HG02840 (cell line): ENCODE results near the gene TMEM45B.
"Not testable (repeated sequence)": the region's sequence is repeated elsewhere in the genome, so short reads cannot be mapped to it uniquely, and the experiment has no call there.

Experiments
- ATAC-seq: cut with Tn5 transposase; IDR thresholded peaks from one replicate; pipeline ENCODE4 v1.9.1; 2021; ENCODE audit warnings: mild to moderate bottlenecking, moderate library complexity, moderate number of reproducible peaks; ENCODE audit not compliant: unreplicated experiment, low FRiP score

Gene TMEM45B

DNA sequence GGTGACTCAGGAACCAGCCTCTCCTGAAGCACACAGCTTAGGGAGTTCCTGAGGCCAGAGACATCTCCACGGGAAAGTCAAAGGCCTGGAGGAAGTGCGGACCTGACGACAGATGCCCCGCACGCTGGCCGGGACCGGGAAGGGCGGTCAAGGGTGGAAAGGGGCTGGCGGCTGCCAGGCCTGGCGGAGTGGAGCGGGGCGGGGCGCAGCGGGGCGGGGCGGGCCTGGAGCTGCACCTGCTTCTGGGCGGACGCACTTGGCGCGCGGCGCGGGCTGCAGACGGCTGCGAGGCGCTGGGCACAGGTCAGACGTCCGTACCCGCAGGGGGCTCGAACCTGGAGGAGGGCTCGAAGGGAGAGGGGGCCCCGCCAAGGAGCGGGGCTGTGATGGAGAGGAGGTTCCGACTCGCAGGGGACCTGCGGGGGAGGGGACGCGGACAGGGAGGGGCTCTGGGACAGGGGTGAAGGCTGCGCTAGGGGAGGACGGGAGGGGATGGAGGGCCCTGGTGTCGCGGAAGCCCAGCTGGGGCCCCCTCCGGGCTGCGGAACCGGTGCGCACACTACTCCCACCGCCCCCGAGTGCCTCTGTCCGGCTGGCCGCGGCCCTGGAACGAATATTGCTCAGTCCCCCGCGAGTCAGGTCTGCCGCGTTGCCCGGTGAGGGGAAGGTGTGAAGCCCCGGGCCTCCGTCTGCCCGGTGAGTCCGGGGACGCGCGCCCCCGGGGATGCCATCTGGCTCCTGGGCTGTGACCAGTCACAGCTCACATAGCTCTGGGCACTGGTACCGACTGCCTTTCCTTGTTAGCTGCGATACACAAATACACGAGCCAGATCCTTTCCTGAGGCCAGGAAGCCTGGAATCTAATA, at the start of gene TMEM45B:
Gene TMEM45B, plus strand, starts transcription at position 253 of the 866 bp plus-strand sequence. CDS start 36,635 bp downstream, outside the sequence.
- ATAC-seq: no peak

DNA sequence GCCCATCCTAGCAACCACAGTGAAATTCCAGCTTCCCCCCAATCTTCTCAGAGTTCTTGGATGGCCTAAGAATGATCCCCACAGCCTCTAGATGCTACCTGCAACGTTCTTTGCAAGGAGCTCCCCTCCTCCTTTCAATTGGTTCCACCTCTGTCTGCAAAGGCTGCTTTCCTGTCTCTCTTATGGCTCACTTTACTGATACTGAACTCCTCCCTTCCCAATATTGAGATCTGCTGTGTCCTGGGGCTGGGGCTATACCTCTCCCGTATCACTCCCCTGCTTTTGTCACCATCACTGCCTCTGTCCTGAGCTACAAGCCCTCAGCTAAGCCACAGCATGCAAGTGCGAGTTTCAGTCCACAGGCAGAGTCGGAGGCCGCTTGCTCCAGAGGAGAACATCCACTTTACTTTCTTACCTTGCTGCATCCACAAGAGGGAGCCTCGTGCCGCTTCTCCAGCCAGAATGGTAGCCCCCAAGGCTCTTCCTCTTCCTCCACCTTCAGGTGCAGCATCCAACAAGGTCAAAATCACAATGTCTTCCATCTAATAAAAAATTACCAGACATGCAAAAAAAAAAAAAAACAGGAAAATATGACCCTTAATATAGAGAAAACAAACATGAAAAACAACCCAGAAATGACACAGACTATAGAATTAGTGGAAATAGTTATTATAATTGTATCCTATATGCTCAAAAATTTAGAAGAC, 48.6 kb upstream of the TMEM45B start:
- no peak for ATAC-seq

DNA sequence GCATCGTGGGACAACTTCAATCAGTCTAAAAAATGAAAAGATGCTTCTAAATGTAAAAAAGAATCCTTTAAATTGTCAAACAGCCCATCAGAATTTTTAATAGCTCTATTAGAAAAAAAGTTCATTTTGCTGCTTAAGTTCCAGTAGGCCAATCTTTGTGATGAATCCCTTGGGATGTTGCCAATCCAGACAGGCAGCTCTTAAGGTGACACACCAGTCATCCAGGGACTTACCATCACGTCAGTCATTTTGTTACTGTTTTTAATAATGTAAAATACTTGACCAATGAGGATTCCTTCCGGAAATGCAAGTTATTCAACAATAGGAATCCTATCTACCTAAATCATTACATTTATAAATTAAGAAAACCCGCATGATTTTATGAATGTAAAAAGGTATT, 47.8 kb upstream of the TMEM45B start:
- ATAC-seq: no peak

DNA sequence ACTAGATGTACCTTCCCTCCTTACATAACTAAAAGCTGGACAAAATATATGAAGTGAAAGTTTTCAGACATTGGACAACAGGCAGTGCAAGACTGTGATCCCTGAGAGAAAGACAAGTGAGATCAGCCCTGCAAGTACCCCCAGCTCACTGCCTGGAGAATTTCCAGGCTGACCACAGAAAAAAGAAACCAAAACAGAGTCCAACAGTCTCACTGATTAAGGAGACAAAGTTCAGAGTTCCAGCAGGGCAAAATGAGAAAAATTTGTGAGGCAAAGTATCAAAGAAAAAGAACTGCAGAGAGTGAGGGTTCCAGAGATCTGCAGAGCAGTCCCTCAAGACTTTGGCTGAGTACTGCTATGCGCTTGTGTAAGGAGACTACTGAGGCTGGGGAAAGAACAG, 47.3 kb upstream of the TMEM45B start:
- no peak for ATAC-seq

DNA sequence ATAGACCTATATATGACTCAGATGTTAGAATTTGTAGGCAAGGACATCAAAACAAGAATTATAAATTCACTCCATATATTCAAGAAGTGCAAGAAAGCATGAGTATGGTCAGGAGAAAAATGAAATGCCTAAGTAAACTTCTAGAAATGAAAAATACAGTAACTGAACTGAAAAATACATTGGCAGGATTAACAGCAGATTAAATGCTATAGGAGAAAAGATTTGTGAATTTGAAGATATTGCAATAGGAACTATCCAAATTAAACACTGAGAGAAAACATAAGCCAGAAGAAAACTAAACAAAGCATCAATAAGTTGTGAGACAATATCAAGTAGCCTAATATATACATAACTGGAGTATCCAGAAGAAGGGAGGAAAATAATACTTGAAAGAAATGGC, 46.6 kb upstream of the TMEM45B start:
- no peak for ATAC-seq

DNA sequence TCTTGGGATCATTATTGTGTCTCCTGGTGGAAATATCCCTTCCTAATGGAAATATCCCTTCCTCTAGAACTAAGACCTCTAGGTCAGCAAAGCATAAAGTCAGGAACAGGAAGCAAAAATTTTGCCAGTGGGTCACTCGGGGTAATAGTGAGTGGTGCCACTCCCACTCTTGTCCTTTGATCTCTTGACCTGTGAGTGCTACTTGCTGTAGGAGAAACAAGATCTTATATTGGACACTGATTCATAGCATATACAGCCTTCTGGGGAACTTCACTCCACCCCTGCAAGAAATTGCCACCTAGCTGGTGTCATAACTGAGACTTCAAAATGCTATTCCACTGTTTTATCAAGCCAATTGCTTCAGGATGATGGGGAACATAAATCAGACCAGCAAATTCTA, 44.7 kb upstream of the TMEM45B start:
- ATAC-seq: no peak

DNA sequence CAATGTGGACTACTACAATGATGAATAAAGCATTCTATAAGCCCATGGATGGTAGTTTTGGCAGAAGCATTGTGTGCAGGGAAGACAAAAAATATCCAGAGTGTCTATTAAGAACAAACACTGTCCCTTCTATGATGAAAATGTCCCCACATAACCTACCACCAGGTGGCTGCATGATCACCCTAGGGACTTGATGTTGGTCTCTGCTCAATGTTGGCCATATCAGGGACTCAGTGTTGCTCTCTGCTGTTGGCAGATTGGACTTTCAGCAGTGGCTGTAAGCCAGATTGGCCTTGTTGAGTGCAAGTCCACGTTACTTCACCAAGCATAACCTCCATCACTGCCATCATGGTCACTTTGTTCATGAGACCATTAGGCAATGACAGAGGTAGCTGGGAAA, 44.2 kb upstream of the TMEM45B start:
- not testable (repeated sequence) for ATAC-seq

DNA sequence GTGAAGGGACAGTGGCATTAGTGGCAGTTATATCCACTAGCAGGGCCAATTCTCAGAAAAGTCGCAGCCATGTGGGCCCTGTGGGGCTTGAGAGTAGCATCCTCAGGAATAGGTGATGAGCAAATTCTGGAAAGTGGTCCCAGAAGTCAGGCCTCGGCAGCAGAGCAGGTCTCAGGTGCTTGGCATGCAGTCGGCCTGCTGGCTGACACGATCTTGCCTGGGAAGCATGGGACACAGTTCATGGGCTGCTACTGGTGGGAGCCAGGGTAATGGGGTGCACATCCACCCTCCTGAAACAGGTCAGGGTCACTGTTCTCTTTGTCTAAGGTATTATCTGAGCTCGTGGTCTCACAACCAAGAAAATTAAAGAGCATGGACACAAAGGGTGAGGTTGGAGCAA, 36.8 kb upstream of the TMEM45B start:
- no peak for ATAC-seq

DNA sequence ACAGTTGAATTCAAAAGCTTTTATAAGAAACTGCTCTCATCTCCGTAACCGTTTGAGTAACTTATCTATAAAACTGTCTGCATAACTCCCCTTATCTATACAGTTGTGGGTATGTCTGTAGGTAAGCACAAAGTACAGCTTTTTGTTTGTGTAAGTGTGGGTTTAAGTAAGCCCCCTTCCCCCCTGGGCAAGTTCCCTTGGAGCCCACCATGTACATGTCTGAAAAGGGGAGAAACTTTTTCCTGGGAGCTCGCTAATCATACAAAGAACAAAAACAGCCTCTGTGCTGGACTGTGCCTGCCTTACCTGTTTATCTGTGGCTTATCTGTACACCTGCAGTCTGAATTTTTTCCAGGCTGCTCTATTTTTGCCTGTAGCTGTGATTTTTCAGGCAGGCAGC, 36.3 kb upstream of the TMEM45B start:
- no peak for ATAC-seq

DNA sequence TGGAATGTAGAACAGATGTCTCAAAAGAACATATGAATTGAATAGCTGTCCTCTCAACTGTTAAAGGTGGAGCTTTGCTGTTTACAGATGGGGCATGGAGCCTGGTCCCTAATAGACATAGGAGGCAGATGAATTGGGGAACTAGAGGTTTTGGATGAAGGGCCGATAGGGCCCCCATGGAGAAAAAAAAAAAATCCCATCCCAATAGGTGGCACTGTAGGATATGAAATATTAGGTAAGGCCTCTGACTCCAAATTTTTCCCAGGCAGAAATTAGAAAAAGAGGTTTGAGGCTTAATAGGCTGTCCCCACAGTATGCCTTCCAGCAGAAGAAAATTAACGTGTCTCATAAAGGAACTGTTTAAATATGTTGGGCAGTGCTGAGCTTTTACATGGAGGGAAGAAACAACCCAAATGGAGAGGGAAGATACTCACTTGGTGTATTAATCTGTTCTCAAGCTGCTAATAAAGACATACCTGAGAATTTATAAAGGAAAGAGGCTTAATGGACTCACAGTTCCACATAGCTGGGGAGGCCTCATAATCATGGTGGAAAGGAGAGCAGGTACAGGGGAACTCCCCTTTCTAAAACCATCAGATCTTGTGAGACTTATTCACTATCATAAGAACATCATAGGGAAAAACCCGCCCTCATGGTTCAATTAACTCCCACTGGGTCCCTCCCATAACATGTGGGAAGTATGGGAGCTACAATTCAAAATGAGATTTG, 30.1 kb upstream of the TMEM45B start:
- no peak for ATAC-seq

DNA sequence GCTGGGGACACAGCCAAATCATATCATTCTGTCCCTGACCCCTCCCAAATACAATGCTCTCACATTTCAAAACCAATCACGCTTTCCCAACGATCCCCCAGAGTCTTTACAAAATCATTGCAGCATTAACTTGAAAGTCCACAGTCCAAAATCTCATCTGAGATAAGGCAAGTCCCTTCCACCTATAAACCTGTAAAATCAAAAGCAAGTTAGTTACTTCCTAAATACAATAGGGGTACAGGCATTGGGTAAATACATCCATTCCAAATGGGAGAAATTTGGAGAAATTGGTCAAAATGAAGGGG, 29.6 kb upstream of the TMEM45B start:
- ATAC-seq: not testable (repeated sequence)

DNA sequence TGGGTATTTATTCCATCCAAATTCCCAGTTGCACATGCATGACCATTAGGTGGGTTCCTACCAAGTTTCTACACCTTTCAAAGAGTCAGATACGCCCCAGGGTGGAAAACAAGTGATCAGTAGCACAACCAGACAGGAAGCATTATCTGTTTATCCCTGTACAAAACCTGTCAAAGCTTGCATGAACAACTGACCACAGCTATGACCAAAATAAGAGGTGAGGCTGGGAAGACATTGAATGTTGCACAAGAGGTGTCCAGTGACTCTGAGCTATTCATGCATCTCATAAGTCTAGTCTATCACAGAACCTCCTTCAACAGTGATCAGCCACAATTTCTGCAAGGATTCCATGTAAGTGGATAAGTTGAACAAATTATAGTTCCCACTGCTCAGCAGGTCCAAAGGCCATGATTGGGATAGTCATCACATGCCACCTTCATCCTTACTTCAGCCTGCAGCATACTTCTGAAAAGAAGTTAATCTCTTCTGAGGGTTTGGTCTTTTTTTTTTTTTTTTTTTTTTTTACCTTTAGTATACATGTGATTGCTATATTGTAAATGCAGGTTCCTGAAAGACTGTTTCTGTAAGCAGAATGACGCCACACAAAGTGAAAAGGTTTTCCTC, 28.0 kb upstream of the TMEM45B start:
- ATAC-seq: no peak

DNA sequence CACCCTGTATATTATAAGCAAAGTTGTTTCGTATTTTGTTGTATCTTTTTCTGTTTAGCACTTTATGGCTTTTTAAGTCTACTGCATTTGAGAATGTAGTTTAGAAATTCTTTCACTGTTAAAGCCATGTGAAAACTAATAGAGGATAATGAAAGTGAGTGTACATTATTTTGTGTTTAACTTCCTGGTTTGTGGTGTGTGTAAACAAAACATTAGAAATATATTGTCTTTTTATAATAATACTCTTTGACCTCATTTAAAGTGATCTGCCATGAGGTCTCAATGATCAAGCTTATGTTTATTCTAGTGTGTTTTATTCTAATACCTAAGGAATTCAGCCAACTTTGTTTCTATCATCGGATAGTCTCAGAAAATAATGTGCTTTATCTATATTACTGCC, 27.4 kb upstream of the TMEM45B start:
- ATAC-seq: no peak

DNA sequence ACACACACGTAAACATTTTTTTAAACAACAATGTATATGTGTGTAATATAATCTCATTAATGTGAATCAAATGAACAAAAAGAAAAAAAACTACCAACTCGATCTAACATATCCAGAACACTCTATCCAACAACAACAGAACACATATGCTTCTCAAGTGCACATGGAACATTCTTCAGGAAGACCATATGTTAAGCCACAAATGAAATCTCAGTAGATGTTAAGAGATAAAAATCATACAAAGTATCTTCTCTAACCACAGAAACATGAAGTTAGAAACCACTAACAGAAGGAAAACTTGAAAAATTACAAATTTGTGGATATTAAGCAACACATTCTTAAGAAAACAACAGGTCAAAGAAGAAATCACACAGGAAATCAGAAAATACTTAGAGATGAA, 25.5 kb upstream of the TMEM45B start:
- no peak for ATAC-seq

DNA sequence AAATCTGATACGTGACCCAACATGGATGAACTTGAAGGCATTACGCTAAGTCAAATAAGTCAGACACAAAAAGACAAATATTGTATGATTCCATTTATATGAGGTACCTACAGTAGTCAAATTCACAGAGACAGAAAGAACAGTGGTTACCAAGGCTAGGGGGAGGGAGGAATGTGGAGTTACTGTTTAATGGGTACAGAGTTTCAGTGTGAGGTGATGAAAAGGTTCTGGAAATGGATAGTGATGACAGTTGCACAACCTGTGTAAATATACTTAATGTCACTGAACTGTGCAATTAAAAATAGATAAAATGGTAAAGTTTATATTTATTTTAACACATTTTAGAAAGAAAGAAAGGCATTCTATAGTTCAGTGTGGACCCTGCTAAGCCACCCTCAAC, 24.1 kb upstream of the TMEM45B start:
- ATAC-seq: no peak

DNA sequence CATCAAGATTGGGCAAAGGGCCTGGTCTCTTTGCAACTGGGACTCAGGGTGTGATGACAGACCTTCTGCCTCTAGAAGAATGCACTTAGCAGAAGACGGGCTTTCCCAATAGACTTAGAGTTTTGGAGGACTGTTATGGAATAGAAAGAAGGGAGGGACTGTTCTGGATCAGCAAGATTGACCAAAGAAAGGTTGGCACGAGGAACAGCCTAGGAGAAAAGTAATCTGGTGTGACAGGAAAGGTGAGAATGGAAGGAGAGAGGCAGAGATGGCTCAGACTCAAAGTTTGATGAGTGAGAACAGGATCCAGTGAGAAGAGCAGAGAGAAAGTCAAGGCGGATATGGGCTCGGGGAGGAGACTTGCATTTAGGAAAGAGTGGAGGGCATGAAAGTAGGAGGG, 23.0 kb upstream of the TMEM45B start:
- ATAC-seq: no peak

DNA sequence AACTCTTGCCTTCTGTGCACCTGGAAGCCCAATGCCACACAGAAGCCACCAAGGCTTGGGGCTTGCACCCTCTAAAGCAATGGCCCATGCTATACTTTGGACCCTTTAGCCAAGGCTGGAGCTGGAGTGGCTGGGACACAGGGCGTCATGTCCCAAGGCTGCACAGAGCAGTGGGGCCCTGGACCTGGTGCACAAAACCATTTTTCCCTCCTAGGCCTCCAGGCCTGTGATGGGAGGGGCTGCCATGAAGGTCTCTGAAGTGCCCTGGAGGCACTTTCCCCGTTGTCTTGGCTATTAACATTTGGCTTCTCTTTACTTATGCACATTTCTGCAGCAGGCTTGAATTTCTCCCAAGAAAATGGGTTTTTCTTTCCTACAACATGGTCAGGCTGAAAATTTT, 20.6 kb upstream of the TMEM45B start:
- no peak for ATAC-seq

DNA sequence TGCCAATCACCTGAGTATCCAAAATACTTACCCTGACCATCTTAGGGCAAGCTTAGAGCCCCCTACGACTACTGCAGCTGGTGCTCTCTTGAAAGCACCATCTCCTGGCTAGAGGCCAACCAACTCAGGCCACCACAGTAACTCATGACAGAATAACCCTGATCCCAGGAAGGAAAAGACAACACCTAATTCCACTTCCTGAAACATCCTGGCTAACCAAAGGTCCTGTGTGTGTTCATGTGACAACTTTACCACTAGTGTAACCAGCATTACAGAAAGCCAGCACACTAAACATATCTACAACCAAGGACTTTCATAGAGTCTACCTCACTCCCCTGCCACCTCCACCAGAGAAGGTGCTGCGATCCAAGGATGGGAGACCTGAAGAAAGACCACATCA, 17.4 kb upstream of the TMEM45B start:
- no peak for ATAC-seq

DNA sequence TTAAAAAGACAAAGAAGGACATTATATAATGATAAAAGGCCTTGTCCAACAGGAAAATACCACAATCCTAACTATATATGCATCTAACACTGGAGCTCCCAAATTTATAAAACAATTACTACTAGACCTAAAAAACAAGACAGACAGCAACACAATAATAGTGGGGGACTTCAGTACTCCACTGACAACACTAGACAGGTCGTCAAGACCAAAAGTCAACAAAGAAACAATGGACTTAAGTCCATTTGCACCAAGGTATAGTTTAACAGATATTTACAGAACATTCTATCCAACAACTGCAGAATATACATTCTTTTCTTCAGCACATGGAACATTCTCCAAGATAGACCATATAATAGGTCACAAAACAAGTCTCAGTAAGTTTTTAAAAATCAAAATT, 15.5 kb upstream of the TMEM45B start:
- not testable (repeated sequence) for ATAC-seq

DNA sequence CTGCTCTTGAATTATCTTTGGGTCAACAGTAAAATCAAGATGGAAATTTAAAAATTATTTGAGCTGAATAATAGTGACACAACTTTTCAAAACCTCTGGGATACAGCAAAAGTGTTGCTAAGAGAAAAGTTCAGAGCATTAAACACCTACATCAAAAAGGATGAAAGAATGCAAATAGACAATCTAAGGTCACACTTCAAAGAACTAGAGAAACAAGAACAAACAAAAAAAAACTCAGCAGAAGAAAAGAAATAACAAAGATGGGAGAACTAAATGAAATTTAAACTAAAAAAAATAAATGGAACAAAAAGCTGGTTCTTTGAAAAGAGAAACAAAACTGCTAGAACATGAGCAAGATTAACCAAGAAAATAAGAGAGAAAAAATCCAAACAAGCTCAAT, 15.0 kb upstream of the TMEM45B start:
- ATAC-seq: no peak

DNA sequence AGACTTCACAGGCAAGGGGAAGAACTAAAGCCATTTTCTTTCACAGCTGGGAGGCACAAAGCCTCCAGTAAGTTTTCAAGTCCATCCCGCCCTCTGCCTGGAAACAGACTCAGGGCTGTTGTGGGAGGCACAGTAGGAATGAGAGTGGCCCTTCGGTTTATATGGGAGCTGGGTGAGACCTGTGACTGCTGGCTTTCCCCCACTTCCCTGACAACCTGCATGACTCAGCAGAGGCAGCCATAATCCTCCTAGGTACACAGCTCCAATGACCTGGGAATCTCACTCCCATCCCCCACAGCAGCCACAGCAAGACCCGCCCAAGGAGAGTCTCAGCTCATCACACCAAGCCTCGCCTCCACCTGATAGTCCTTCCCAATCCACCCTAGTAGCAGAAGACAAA, 12.1 kb upstream of the TMEM45B start:
- no peak for ATAC-seq
